ENCODE data around the gene CACNA1B.

- TF ChIP-seq CTCF (IDR thresholded peaks at IDR 0.05), result no peak
- no peak for TF ChIP-seq POLR2A (IDR thresholded peaks at IDR 0.05)
Measured at GRCh38 chr9:137948642-137949041, 71.1 kb downstream of the CACNA1B start.
